HCT116 (cell line): ENCODE results near the gene ACAP2. TPM values are rescaled to one million over a fixed set of nuclear protein-coding genes. Genes with fewer than 3 reads are reported as not detected.
"Not testable (repeated sequence)": the region's sequence is repeated elsewhere in the genome, so short reads cannot be mapped to it uniquely, and the experiment has no call there.

Experiments used
- ATAC-seq: fragments of 200-7000 bp; cut with Tn5 transposase; 2 replicates; pipeline ENCODE4 v1.9.1; 2020; ENCODE audit warnings: mild to moderate bottlenecking, moderate library complexity
- BruUV-seq: library from RNA; stranded (reverse); fragments of 400-500 nt; replicated peaks from 2 replicates; lab custom pipeline; 2021; lab: Mats Ljungman, UMichigan
- CTCF ChIA-PET: fragments of 300-600 bp; sonication (Branson Sonifier 250); formaldehyde crosslinking; loops from one replicate; lab custom pipeline; 2021; ENCODE audit warnings: antibody characterized with exemption; lab: Charles Lee
- POLR2A ChIA-PET: fragments of 300-600, 350-600 bp; sonication (Branson Sonifier 250); formaldehyde crosslinking; loops from one replicate; lab custom pipeline; 2021; ENCODE audit warnings: antibody characterized with exemption; lab: Charles Lee
- RAD21 ChIA-PET, 2 experiments: fragments of 300-600 bp; sonication (Branson Sonifier 250); formaldehyde crosslinking; loops; one replicate each; lab custom pipeline; 2023; ENCODE audit warnings: low total read pairs in 2 of 2; ENCODE audit not compliant: uncharacterized antibody in 2 of 2, unreplicated experiment in 2 of 2, low non-redundant PET in 1 of 2; lab: Charles Lee
- DNase-seq: peaks from one replicate; pipeline ENCODE4 v3.0.0-alpha.2; 2010; ENCODE audit warnings: low read depth, low spot score
- H2AFZ ChIP-seq: fragments of 200-600 bp; shearing (Covaris generic), sonication (generic); 2 replicates; pipeline ENCODE4 v1.6.1; 2017; ENCODE audit warnings: low read depth, mixed run types, mixed read lengths, antibody characterized with exemption, low read length; ENCODE audit not compliant: poor library complexity, severe bottlenecking
- H3K27ac ChIP-seq: 2 replicates; pipeline ENCODE4 v1.5.1; 2012; ENCODE audit warnings: low read depth, low read length
- H3K27me3 ChIP-seq: fragments of 200-600 bp; sonication (generic); 2 replicates; pipeline ENCODE4 v1.6.1; 2016; ENCODE audit warnings: mixed run types, low read length, mixed read lengths; ENCODE audit not compliant: insufficient read depth
- H3K36me3 ChIP-seq, 2 experiments: fragments of 200-500 bp in 1 of 2; fragments of 200-600 bp in 1 of 2; sonication (Bioruptor generic) in 1 of 2; sonication (generic) in 1 of 2; 2 replicates each; pipeline versions ENCODE4 v1.5.1 to v1.6.1; 2014 to 2016; ENCODE audit warnings: low read length in 2 of 2, inconsistent platforms in 1 of 2, mixed read lengths in 1 of 2, mixed run types in 1 of 2; ENCODE audit not compliant: insufficient read depth in 2 of 2, control insufficient read depth in 1 of 2
- H3K4me1 ChIP-seq, 2 experiments: fragments of 200-600 bp in 1 of 2; sonication (generic) in 1 of 2; 2 replicates each; pipeline versions ENCODE4 v1.5.1 to v1.6.1; 2012 to 2017; ENCODE audit warnings: low read length in 2 of 2, inconsistent platforms in 1 of 2, mild to moderate bottlenecking in 1 of 2, mixed read lengths in 1 of 2, mixed run types in 1 of 2, moderate library complexity in 1 of 2; ENCODE audit not compliant: insufficient read depth in 2 of 2, control insufficient read depth in 1 of 2
- H3K4me2 ChIP-seq: fragments of 200-600 bp; sonication (generic); 2 replicates; pipeline ENCODE4 v1.6.1; 2017; ENCODE audit warnings: mixed run types, low read length, mixed read lengths
- H3K4me3 ChIP-seq, 2 experiments: fragments of 200-600 bp in 1 of 2; sonication (generic) in 1 of 2; replicated peaks in 1 of 2; 2 replicates each; pipeline ENCODE4 v1.5.1; 2011 to 2016; ENCODE audit warnings: low read length in 2 of 2, control low read depth in 1 of 2, low read depth in 1 of 2, mild to moderate bottlenecking in 1 of 2, mixed read lengths in 1 of 2, mixed run types in 1 of 2
- H3K79me2 ChIP-seq: fragments of 200-600 bp; sonication (generic); 2 replicates; pipeline ENCODE4 v1.6.1; 2017; ENCODE audit warnings: mild to moderate bottlenecking, mixed run types, low read length, moderate library complexity, mixed read lengths; ENCODE audit not compliant: insufficient read depth
- H3K9ac ChIP-seq: fragments of 200-600 bp; sonication (generic); 2 replicates; pipeline ENCODE4 v1.6.1; 2016; ENCODE audit warnings: low read length, mixed read lengths
- H3K9me2 ChIP-seq: fragments of 200-600 bp; sonication (generic), shearing (Covaris generic); 2 replicates; pipeline ENCODE4 v1.6.1; 2017; ENCODE audit warnings: mixed run types, mild to moderate bottlenecking, moderate library complexity; ENCODE audit not compliant: insufficient read depth
- H3K9me3 ChIP-seq, 2 experiments: fragments of 200-500 bp in 1 of 2; fragments of 200-600 bp in 1 of 2; sonication (Bioruptor generic) in 1 of 2; sonication (generic) in 1 of 2; 2 replicates each; pipeline ENCODE4 v1.6.1; 2014 to 2017; ENCODE audit warnings: low read length in 2 of 2, mixed read lengths in 2 of 2, inconsistent platforms in 1 of 2, low read depth in 1 of 2, mild to moderate bottlenecking in 1 of 2, mixed run types in 1 of 2, moderate library complexity in 1 of 2; ENCODE audit not compliant: control insufficient read depth in 1 of 2, insufficient read depth in 1 of 2
- H4K20me1 ChIP-seq: fragments of 200-600 bp; sonication (generic), shearing (Covaris generic); 2 replicates; pipeline ENCODE4 v1.6.1; 2017; ENCODE audit warnings: mixed run types, mild to moderate bottlenecking, moderate library complexity; ENCODE audit not compliant: insufficient read depth
- CBX3 ChIP-seq: IDR thresholded peaks from 2 replicates; pipeline ENCODE4 v1.6.1; 2012; ENCODE audit warnings: low read depth
- CEBPB ChIP-seq: IDR thresholded peaks from 2 replicates; pipeline ENCODE4 v1.6.1; 2012; ENCODE audit warnings: low read depth
- EGR1 ChIP-seq: IDR thresholded peaks from 2 replicates; pipeline ENCODE4 v1.6.1; 2012; ENCODE audit warnings: low read depth
- EZH2phosphoT487 ChIP-seq: fragments of 200-600 bp; IDR thresholded peaks from 2 replicates; pipeline ENCODE4 v1.6.1; 2018; ENCODE audit warnings: antibody characterized with exemption, borderline replicate concordance
- JUND ChIP-seq: IDR thresholded peaks from 2 replicates; pipeline ENCODE4 v1.6.1; 2012
- POLR2A ChIP-seq: IDR thresholded peaks from 2 replicates; pipeline ENCODE4 v1.7.0; 2011; ENCODE audit warnings: borderline replicate concordance; ENCODE audit not compliant: insufficient read depth, insufficient read length; ENCODE audit errors: extremely low read depth
- RAD21 ChIP-seq: IDR thresholded peaks from 2 replicates; pipeline ENCODE4 v1.6.1; 2012; ENCODE audit warnings: low read depth, mild to moderate bottlenecking
- TCF7L2 ChIP-seq: IDR thresholded peaks from 2 replicates; pipeline ENCODE4 v1.7.0; 2011; ENCODE audit warnings: borderline replicate concordance, inconsistent platforms; ENCODE audit not compliant: insufficient read depth, insufficient read length; ENCODE audit errors: extremely low read depth
- ZFX ChIP-seq: fragments of 450-650 bp; IDR thresholded peaks from 2 replicates; pipeline ENCODE4 v1.6.1; 2017
- intact Hi-C: fragments of 100-400 bp; cut with micrococcal nuclease; formaldehyde crosslinking; loops from 2 replicates; pipeline ENCODE4 v1.10.0; 2022
- total RNA-seq: library from RNA; stranded (reverse); gene quantifications from one replicate; pipeline ENCODE4 v1.2.1, GENCODE V29; 2021; ENCODE audit not compliant: unreplicated experiment
- TF ChIP-seq, protein P1 (sequence below), 3 experiments: fragments of 200-600 bp in 1 of 3; sonication (generic) in 1 of 3; IDR thresholded peaks in 2 of 3; conservative IDR thresholded peaks in 1 of 3; 2 replicates each; pipeline ENCODE4 v1.5.1; 2012 to 2017; ENCODE audit warnings: low read depth in 2 of 3, low read length in 2 of 3, antibody characterized with exemption in 1 of 3, borderline replicate concordance in 1 of 3, control low read depth in 1 of 3, mild to moderate bottlenecking in 1 of 3, mixed read lengths in 1 of 3, mixed run types in 1 of 3, moderate library complexity in 1 of 3; ENCODE audit not compliant: insufficient read depth in 1 of 3
- TF ChIP-seq, protein P2 (sequence below): IDR thresholded peaks from 2 replicates; pipeline ENCODE4 v1.6.1; 2012
- TF ChIP-seq, protein P3 (sequence below): IDR thresholded peaks from 2 replicates; pipeline ENCODE4 v1.6.1; 2012

The ACAP2 gene
- total RNA-seq, 1 experiment from 2014 or later = 43.0 TPM

DNA sequence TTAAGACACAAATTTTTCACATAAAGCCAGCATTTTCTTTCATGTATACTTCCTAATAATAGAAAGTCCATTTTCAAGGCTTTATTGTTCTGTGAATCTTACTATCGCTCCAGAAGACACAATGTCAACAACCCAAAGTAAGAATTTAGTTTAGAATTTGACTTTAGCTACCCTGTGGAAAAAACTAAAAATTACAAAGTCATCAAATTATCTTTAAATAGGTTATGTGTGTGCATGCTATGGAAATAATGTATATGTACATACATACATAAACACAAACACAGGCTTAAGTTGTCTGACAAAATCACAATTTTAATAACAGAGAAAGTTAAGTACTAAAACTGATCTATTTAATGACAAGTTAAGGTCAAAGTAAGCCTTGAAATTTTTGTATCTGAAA, 151.7 kb downstream of the ACAP2 start:
- intact Hi-C loops = no loop called here
- CTCF ChIA-PET = interaction anchor here (1.8 kb wide), 1 partner anchor 20 kb away, joined by 4 read pairs; the partner anchor contains the start of gene XXYLT1
- POLR2A ChIA-PET = interaction anchor here (1.2 kb wide), 1 partner anchor 9 kb away, joined by 3 read pairs; no protein-coding TSS in a partner anchor

DNA sequence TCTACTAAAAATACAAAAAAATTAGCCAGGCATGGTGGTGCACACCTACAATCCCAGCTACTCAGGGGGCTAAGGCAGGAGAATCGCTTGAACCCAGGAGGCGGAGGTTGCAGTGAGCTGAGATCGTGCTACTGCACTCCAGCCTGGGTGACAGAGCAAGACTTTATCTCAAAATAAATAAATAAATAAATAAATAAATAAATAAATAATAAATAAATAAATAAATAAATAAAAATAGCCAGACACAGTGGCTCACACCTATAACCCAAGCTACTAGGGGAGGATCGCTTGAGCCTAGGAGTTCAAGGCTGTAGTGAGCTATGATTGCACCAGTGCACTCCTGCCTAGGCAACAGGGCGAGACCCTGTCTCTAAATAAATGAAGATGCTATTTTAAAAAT, 152.2 kb downstream of the ACAP2 start:
- RAD21 ChIA-PET, H3K9ac ChIP-seq, H3K27me3 ChIP-seq, H4K20me1 ChIP-seq, H3K4me1 ChIP-seq, H3K79me2 ChIP-seq, H3K9me3 ChIP-seq, H2AFZ ChIP-seq, H3K4me2 ChIP-seq, BruUV-seq, ATAC-seq, DNase-seq, intact Hi-C loops, H3K9me2 ChIP-seq, H3K27ac ChIP-seq, H3K4me3 ChIP-seq: not testable (repeated sequence)
- H3K36me3 ChIP-seq = peaks cover 2 to 11% of the 10 kb centered on the region in 2 experiments; a peak in 3 of 4 replicates
- ChIA-PET CTCF (interaction anchor here (1.8 kb wide), 1 partner anchor 19 kb away, joined by 4 read pairs; the partner anchor contains the start of gene XXYLT1), POLR2A (interaction anchor here (1.2 kb wide), 1 partner anchor 9 kb away, joined by 3 read pairs; no protein-coding TSS in a partner anchor)

More for the DNA sequence above, 151.7 kb downstream of the ACAP2 start:
- no peak for ATAC-seq
- Histone ChIP-seq H3K27me3 (no peaks in the 10 kb centered on the region), H3K9ac (no peak overlapping the region), H3K27ac (no peak overlapping the region), H2AFZ (no peak overlapping the region), H3K79me2 (no peaks in the 10 kb centered on the region), H3K9me2 (no peaks in the 10 kb centered on the region), H4K20me1 (no peaks in the 10 kb centered on the region), H3K4me3 (no peak overlapping the region), H3K4me1 (no peaks in the 10 kb centered on the region), H3K4me2 (no peak overlapping the region), H3K9me3 (no peaks in the 10 kb centered on the region), H3K36me3 (peaks cover 2 to 11% of the 10 kb centered on the region in 2 experiments; a peak in 3 of 4 replicates)
- RAD21 ChIA-PET = no interaction called here
- no peak for DNase-seq
- BruUV-seq = no TSS peak
- TF ChIP-seq, protein P1, sequence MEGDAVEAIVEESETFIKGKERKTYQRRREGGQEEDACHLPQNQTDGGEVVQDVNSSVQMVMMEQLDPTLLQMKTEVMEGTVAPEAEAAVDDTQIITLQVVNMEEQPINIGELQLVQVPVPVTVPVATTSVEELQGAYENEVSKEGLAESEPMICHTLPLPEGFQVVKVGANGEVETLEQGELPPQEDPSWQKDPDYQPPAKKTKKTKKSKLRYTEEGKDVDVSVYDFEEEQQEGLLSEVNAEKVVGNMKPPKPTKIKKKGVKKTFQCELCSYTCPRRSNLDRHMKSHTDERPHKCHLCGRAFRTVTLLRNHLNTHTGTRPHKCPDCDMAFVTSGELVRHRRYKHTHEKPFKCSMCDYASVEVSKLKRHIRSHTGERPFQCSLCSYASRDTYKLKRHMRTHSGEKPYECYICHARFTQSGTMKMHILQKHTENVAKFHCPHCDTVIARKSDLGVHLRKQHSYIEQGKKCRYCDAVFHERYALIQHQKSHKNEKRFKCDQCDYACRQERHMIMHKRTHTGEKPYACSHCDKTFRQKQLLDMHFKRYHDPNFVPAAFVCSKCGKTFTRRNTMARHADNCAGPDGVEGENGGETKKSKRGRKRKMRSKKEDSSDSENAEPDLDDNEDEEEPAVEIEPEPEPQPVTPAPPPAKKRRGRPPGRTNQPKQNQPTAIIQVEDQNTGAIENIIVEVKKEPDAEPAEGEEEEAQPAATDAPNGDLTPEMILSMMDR (IDR thresholded peaks at IDR 0.05 in 2 of 3, conservative IDR thresholded peaks at IDR 0.05 in 1 of 3; ENCODE audit: borderline replicate concordance in 1 of 3, insufficient read depth in 1 of 3, low read depth in 2 of 3, low read length in 2 of 3) = no peak
- TF ChIP-seq CEBPB (no peak), ZFX (no peak), EZH2phosphoT487 (no peak), RAD21 (no peak), TCF7L2 (no peak), EGR1 (no peak), JUND (no peak), POLR2A (no peak), CBX3 (no peak)
- TF ChIP-seq, protein P2, sequence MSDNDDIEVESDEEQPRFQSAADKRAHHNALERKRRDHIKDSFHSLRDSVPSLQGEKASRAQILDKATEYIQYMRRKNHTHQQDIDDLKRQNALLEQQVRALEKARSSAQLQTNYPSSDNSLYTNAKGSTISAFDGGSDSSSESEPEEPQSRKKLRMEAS = no peak
- TF ChIP-seq, protein P3, sequence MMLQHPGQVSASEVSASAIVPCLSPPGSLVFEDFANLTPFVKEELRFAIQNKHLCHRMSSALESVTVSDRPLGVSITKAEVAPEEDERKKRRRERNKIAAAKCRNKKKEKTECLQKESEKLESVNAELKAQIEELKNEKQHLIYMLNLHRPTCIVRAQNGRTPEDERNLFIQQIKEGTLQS = no peak
